ENCODE results near the gene KLC1. TPM values are rescaled to one million over a fixed set of nuclear protein-coding genes. Genes with fewer than 3 reads are reported as not detected.

The KLC1 gene
- total RNA-seq, 1 donor from 2014 or later, result 238 TPM

GRCh38 chr14:103686831-103687485, 57.9 kb downstream of the KLC1 start:
- H3K9ac ChIP-seq (ENCODE audit: low read length), result peak overlapping the region; percentile 51
- no peak for FAIRE-seq
- no peaks in the 10 kb centered on the region for H3K27me3 Mint-ChIP-seq (ENCODE audit: low read depth, unreplicated experiment)
- H3K27me3 ChIP-seq (ENCODE audit: insufficient read depth, low read length), result no peaks in the 10 kb centered on the region
- no peak for TF ChIP-seq CTCF (IDR thresholded peaks at IDR 0.05; ENCODE audit: insufficient read depth, low read depth, low read length)
- no peak overlapping the region for H3K4me3 ChIP-seq (ENCODE audit: insufficient read depth, low read depth, low read length)
- no peaks in the 10 kb centered on the region for H3K9me3 Mint-ChIP-seq (ENCODE audit: unreplicated experiment)
- peaks cover 13% of the 10 kb centered on the region for H3K4me1 Mint-ChIP-seq (ENCODE audit: low read depth, unreplicated experiment)
- H3K4me2 ChIP-seq (ENCODE audit: low read length), result no peak overlapping the region
- H3K36me3 ChIP-seq (ENCODE audit: insufficient read depth, low read length), result peaks cover 47% of the 10 kb centered on the region
- H3K27ac ChIP-seq (ENCODE audit: low read depth, low read length), result peak overlapping the region; percentile 74
- peak; percentile 45 for DNase-seq (ENCODE audit: low read depth)
- H3K4me3 Mint-ChIP-seq (ENCODE audit: unreplicated experiment), result no peak overlapping the region
- no peaks in the 10 kb centered on the region for H3K9me3 ChIP-seq (ENCODE audit: insufficient read depth, low read depth, low read length)
- peaks cover 25% of the 10 kb centered on the region for H3K4me1 ChIP-seq (ENCODE audit: insufficient read depth, low read length)
- peaks cover 76% of the 10 kb centered on the region for H4K20me1 ChIP-seq (ENCODE audit: insufficient read depth, low read length)
- H2AFZ ChIP-seq (ENCODE audit: low read depth, low read length), result no peak overlapping the region
- peaks cover 7% of the 10 kb centered on the region for H3K36me3 Mint-ChIP-seq (ENCODE audit: low read depth, unreplicated experiment)
- H3K27ac Mint-ChIP-seq (ENCODE audit: unreplicated experiment), result peak overlapping the region; percentile 31
- H3K79me2 ChIP-seq (ENCODE audit: insufficient read depth, low read length), result peaks cover 72% of the 10 kb centered on the region

- H3K4me2 ChIP-seq (ENCODE audit: low read length), result no peak overlapping the region
- H4K20me1 ChIP-seq (ENCODE audit: insufficient read depth, low read length), result peaks cover 79% of the 10 kb centered on the region
- TF ChIP-seq CTCF (IDR thresholded peaks at IDR 0.05; ENCODE audit: insufficient read depth, low read depth, low read length) (no peak), EZH2 (IDR thresholded peaks at IDR 0.05; ENCODE audit: insufficient read depth, low read length) (no peak)
- Mint-ChIP-seq H3K9me3 (ENCODE audit: unreplicated experiment) (no peaks in the 10 kb centered on the region), H3K4me3 (ENCODE audit: unreplicated experiment) (no peak overlapping the region), H3K27ac (ENCODE audit: unreplicated experiment) (peak overlapping the region; percentile 41), H3K4me1 (ENCODE audit: low read depth, unreplicated experiment) (peaks cover 13% of the 10 kb centered on the region), H3K27me3 (ENCODE audit: low read depth, unreplicated experiment) (no peaks in the 10 kb centered on the region), H3K36me3 (ENCODE audit: low read depth, unreplicated experiment) (peaks cover 7% of the 10 kb centered on the region)
- H3K9me3 ChIP-seq (ENCODE audit: insufficient read depth, low read depth, low read length), result no peaks in the 10 kb centered on the region
- no peak overlapping the region for H3K4me3 ChIP-seq (ENCODE audit: insufficient read depth, low read depth, low read length)
- FAIRE-seq (no peak), DNase-seq (ENCODE audit: low read depth) (no peak)
- peaks cover 49% of the 10 kb centered on the region for H3K36me3 ChIP-seq (ENCODE audit: insufficient read depth, low read length)
- peaks cover 25% of the 10 kb centered on the region for H3K4me1 ChIP-seq (ENCODE audit: insufficient read depth, low read length)
- no peak overlapping the region for H2AFZ ChIP-seq (ENCODE audit: low read depth, low read length)
- peak overlapping the region; percentile 21 for H3K9ac ChIP-seq (ENCODE audit: low read length)
- H3K27me3 ChIP-seq (ENCODE audit: insufficient read depth, low read length), result no peaks in the 10 kb centered on the region
- peak overlapping the region; percentile 67 for H3K27ac ChIP-seq (ENCODE audit: low read depth, low read length)
- peaks cover 77% of the 10 kb centered on the region for H3K79me2 ChIP-seq (ENCODE audit: insufficient read depth, low read length)
Observed at GRCh38 chr14:103687712-103688111, 58.7 kb downstream of the KLC1 start.

GRCh38 chr14:103688441-103688840, 59.4 kb downstream of the KLC1 start:
- FAIRE-seq, result no peak
- Histone ChIP-seq H3K9ac (ENCODE audit: low read length) (peak overlapping the region; percentile 55), H3K9me3 (ENCODE audit: insufficient read depth, low read depth, low read length) (no peaks in the 10 kb centered on the region), H3K4me2 (ENCODE audit: low read length) (peak overlapping the region; percentile 57), H3K4me3 (ENCODE audit: insufficient read depth, low read depth, low read length) (no peak overlapping the region), H3K27me3 (ENCODE audit: insufficient read depth, low read length) (no peaks in the 10 kb centered on the region), H3K36me3 (ENCODE audit: insufficient read depth, low read length) (peaks cover 47% of the 10 kb centered on the region), H3K79me2 (ENCODE audit: insufficient read depth, low read length) (peaks cover 77% of the 10 kb centered on the region), H4K20me1 (ENCODE audit: insufficient read depth, low read length) (peaks cover 79% of the 10 kb centered on the region), H3K27ac (ENCODE audit: low read depth, low read length) (peak overlapping the region; percentile 67), H3K4me1 (ENCODE audit: insufficient read depth, low read length) (peaks cover 25% of the 10 kb centered on the region), H2AFZ (ENCODE audit: low read depth, low read length) (no peak overlapping the region)
- H3K9me3 Mint-ChIP-seq (ENCODE audit: unreplicated experiment), result no peaks in the 10 kb centered on the region
- peak overlapping the region; percentile 77 for H3K27ac Mint-ChIP-seq (ENCODE audit: unreplicated experiment)
- H3K36me3 Mint-ChIP-seq (ENCODE audit: low read depth, unreplicated experiment), result peaks cover 7% of the 10 kb centered on the region
- TF ChIP-seq EZH2 (IDR thresholded peaks at IDR 0.05; ENCODE audit: insufficient read depth, low read length), result no peak
- no peak for TF ChIP-seq CTCF (IDR thresholded peaks at IDR 0.05; ENCODE audit: insufficient read depth, low read depth, low read length)
- no peaks in the 10 kb centered on the region for H3K27me3 Mint-ChIP-seq (ENCODE audit: low read depth, unreplicated experiment)
- H3K4me3 Mint-ChIP-seq (ENCODE audit: unreplicated experiment), result no peak overlapping the region
- DNase-seq (ENCODE audit: low read depth), result no peak
- peaks cover 13% of the 10 kb centered on the region for H3K4me1 Mint-ChIP-seq (ENCODE audit: low read depth, unreplicated experiment)
